Measurements from ENCODE around the gene TNK2.

DNA sequence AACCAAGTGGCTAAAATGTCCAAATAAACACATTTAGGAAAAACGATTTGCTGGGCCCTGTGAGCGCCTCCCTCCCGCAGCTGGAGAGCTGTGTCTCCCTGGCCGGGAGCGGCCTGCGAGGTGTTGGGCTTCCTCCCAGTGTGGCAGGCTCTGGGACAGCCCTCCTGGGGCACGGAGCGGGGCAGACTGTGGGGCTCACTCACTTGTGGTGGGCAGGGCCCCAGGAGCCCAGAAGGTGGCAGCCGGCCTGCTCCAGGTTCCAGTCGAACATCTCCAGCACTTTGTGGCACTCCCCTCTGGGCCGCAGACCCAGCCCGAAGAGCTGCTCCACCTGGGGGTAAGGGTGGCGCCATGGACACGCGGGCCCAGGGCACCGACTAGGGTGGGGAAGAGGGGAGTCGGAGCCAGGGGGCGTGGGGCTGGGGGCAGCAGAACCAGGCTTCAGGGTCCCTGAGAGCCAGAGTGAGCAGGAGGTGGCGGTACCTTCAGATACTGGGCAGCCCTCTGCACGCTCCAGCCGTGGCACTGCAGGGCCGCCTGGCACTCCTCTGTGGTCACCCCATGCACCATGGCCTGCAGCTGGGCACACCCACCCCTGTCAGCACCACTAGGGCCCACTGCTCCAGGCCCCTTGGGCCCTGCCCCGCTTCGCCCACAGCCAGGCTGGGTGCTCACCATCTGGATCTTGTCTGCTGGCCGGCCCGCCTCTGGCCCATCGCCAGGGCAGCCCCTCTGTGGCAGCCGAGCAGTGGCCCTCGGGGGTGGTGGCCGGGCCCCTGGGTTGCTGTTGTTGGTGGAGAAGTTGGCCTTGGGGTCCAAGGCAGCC, 41.5 kb downstream of the TNK2 start:
- TF ChIP-seq, protein P1, sequence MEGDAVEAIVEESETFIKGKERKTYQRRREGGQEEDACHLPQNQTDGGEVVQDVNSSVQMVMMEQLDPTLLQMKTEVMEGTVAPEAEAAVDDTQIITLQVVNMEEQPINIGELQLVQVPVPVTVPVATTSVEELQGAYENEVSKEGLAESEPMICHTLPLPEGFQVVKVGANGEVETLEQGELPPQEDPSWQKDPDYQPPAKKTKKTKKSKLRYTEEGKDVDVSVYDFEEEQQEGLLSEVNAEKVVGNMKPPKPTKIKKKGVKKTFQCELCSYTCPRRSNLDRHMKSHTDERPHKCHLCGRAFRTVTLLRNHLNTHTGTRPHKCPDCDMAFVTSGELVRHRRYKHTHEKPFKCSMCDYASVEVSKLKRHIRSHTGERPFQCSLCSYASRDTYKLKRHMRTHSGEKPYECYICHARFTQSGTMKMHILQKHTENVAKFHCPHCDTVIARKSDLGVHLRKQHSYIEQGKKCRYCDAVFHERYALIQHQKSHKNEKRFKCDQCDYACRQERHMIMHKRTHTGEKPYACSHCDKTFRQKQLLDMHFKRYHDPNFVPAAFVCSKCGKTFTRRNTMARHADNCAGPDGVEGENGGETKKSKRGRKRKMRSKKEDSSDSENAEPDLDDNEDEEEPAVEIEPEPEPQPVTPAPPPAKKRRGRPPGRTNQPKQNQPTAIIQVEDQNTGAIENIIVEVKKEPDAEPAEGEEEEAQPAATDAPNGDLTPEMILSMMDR (IDR thresholded peaks at IDR 0.05; ENCODE audit: insufficient read depth, low read length, poor library complexity, severe bottlenecking) = no peak
- TF ChIP-seq EZH2phosphoT487 (conservative IDR thresholded peaks at IDR 0.05; ENCODE audit: low read length) = no peak
